Cardiac muscle cell (in vitro differentiated cells and primary cell): Measurements from ENCODE around the gene RASEF. TPM values are rescaled to one million over a fixed set of nuclear protein-coding genes. Genes with fewer than 3 reads are reported as not detected.

Source experiments
- DNase-seq, 2 donors: peaks; one replicate each; pipeline versions ENCODE4 v3.0.0 to v3.0.0-alpha.2; 2010 to 2017; ENCODE audit warnings: low read depth in 1 of 2, low spot score in 1 of 2
- H3K27ac ChIP-seq: fragments of 200-600 bp; sonication (generic); 2 replicates; pipeline ENCODE4 v1.5.1; 2016
- H3K27me3 ChIP-seq: fragments of 200-600 bp; sonication (generic); 2 replicates; pipeline ENCODE4 v1.6.0; 2016; ENCODE audit warnings: control low read depth
- H3K36me3 ChIP-seq: fragments of 200-600 bp; sonication (generic); 2 replicates; pipeline ENCODE4 v1.5.1; 2016; ENCODE audit warnings: control low read depth
- H3K4me1 ChIP-seq: fragments of 200-600 bp; sonication (generic); 2 replicates; pipeline ENCODE4 v1.8.1; 2017; ENCODE audit warnings: low read depth, mild to moderate bottlenecking, mixed run types
- H3K4me3 ChIP-seq: fragments of 200-600 bp; sonication (generic); 2 replicates; pipeline ENCODE4 v1.5.1; 2016; ENCODE audit warnings: mild to moderate bottlenecking
- H3K9me3 ChIP-seq: fragments of 200-600 bp; sonication (generic); 2 replicates; pipeline ENCODE4 v1.5.1; 2017; ENCODE audit warnings: low read depth, mild to moderate bottlenecking, control low read depth
- CTCF ChIP-seq: IDR thresholded peaks from 2 replicates; pipeline ENCODE4 v1.5.1; 2012; ENCODE audit warnings: low read depth, mild to moderate bottlenecking, low read length
- polyA plus RNA-seq: library from polyadenylated mRNA; unstranded; fragments of >200 nt; fragmentation: Nextera tagmentation; extraction: Ambion mirVana; gene quantifications from 2 replicates; pipeline ENCODE4 v1.2.1, GENCODE V29; 2016
- total RNA-seq: library from RNA; depleted of rRNA; stranded (reverse); fragments of >200 nt; gene quantifications from 2 replicates; pipeline ENCODE4 v1.2.3, GENCODE V29; 2016

RASEF gene
- total and polyA plus RNA-seq, 2 experiments from 2014 or later, result 0.27 to 0.33 TPM

- Histone ChIP-seq H3K27me3 (no peaks in the 10 kb centered on the region), H3K36me3 (no peaks in the 10 kb centered on the region), H3K4me3 (no peak overlapping the region), H3K9me3 (no peaks in the 10 kb centered on the region), H3K27ac (no peak overlapping the region), H3K4me1 (no peaks in the 10 kb centered on the region)
- DNase-seq, result no peak
- no peak for TF ChIP-seq CTCF
Observed at GRCh38 chr9:82975176-82975575, 87.8 kb downstream of the RASEF start.

DNA sequence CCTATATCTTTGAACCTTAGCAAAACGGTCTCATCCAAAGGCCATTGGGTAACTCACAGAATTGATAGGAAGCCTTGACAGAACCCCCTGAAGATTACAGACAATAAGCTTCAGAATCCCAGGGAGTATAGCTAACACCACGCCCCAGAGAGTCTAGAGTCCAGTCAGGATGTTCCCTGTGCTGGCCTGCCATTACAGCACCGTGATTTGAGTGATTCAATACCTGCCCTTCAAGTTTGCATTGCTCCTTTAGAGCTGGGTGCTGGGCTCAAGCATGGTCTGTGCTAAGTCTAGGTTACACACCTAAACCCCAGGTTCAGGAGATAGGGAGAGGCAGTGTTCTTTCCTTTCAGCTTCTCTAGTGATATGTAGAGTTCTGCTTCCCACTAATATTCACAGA is 90.5 kb downstream of the RASEF start:
- DNase-seq, result no peak
- Histone ChIP-seq H3K27me3 (peaks cover 5% of the 10 kb centered on the region), H3K4me1 (no peaks in the 10 kb centered on the region), H3K36me3 (no peaks in the 10 kb centered on the region), H3K27ac (no peak overlapping the region), H3K4me3 (no peak overlapping the region), H3K9me3 (no peaks in the 10 kb centered on the region)
- no peak for TF ChIP-seq CTCF

DNA sequence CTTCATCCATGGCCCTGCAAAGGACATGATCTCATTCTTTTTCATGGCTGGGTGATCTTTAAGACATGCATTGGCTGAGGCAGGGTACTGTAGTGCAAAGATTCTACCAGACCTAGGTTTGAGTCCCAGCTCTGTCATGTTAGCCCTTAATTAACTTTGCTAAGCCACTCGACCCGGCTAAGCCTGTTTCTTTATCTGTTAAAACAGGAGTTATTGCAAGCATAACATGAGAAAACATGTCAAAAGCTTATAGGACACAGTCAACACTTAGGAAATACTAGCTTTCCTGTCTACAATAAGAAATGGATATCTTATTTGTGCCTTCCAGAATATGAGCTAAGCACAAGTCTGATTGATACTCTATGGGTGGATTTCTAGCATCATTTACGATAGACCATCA is 92.6 kb downstream of the RASEF start:
- Histone ChIP-seq H3K4me3 (no peak overlapping the region), H3K9me3 (no peaks in the 10 kb centered on the region), H3K27ac (no peak overlapping the region), H3K36me3 (no peaks in the 10 kb centered on the region), H3K27me3 (peaks cover 21% of the 10 kb centered on the region), H3K4me1 (no peaks in the 10 kb centered on the region)
- no peak for DNase-seq
- no peak for TF ChIP-seq CTCF

DNA sequence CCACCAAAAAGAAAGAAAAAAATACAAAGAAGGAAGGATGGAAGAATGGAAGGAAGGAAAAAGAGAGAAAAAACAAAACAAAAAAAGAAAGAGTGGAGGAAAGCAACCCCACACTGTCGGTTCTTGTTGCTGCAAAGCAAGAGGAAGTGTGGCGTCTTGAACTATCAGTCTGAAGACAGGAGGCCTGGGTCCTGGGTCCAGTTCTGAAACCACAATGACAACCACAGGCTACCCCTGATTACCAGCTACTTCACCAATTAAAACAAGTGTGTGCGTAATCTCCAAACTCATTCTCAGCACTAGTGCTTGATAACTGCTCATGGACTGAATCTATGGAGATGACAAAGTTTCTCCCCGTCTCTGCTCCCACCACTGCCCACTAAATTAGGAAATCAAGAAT is 93.7 kb downstream of the RASEF start:
- DNase-seq, result no peak
- Histone ChIP-seq H3K4me3 (no peak overlapping the region), H3K9me3 (no peaks in the 10 kb centered on the region), H3K27ac (no peak overlapping the region), H3K36me3 (no peaks in the 10 kb centered on the region), H3K4me1 (no peaks in the 10 kb centered on the region), H3K27me3 (peaks cover 23% of the 10 kb centered on the region)
- TF ChIP-seq CTCF, result no peak

GRCh38 chr9:82968816-82969215 is 94.1 kb downstream of the RASEF start:
- no peak for TF ChIP-seq CTCF
- Histone ChIP-seq H3K27ac (no peak overlapping the region), H3K4me3 (no peak overlapping the region), H3K27me3 (peaks cover 28% of the 10 kb centered on the region), H3K4me1 (no peaks in the 10 kb centered on the region), H3K36me3 (no peaks in the 10 kb centered on the region), H3K9me3 (no peaks in the 10 kb centered on the region)
- no peak for DNase-seq

- Histone ChIP-seq H3K4me3 (no peak overlapping the region), H3K9me3 (no peaks in the 10 kb centered on the region), H3K36me3 (no peaks in the 10 kb centered on the region), H3K27me3 (peaks cover 31% of the 10 kb centered on the region), H3K4me1 (no peaks in the 10 kb centered on the region), H3K27ac (no peak overlapping the region)
- no peak for DNase-seq
- no peak for TF ChIP-seq CTCF
Observed at GRCh38 chr9:82968388-82968787, 94.6 kb downstream of the RASEF start.
